ENCODE measurements around the gene PRKAA1. TPM values are rescaled to one million over a fixed set of nuclear protein-coding genes. Genes with fewer than 3 reads are reported as not detected.
A peak's percentile ranks its signal among the peaks of the same experiment; 100 is the strongest.
"Not testable (repeated sequence)": the region's sequence is repeated elsewhere in the genome, so short reads cannot be mapped to it uniquely, and the experiment has no call there.

The PRKAA1 gene
- total and polyA plus RNA-seq, 2 of the 4 experiments (the other 2 are of a cell fraction): 47.7 to 94.1 TPM

GRCh38 chr5:40790947-40791593, 7.1 kb downstream of the PRKAA1 start:
- Histone ChIP-seq H3K36me3 (ENCODE audit: control insufficient read depth, insufficient read depth, low read length) (peaks cover 6% of the 10 kb centered on the region), H3K4me2 (ENCODE audit: low read depth, low read length) (peak overlapping the region; percentile 22; the same call in 1 of the 2 replicates), H3K79me1 (ENCODE audit: low read depth in 1 of 2, low read length in 2 of 2) (peaks cover 0 to 38% of the 10 kb centered on the region in 2 experiments; a peak in 2 of 4 replicates), H4K5ac (ENCODE audit: low read depth, low read length) (no peak overlapping the region), H2BK15ac (ENCODE audit: low read depth, low read length) (no peak overlapping the region), H2BK120ac (ENCODE audit: low read depth, low read length) (no peak overlapping the region), H2AK5ac (ENCODE audit: low read depth, low read length) (no peak overlapping the region), H3K4me1 (ENCODE audit: control insufficient read depth, insufficient read depth, low read length) (peaks cover 5% of the 10 kb centered on the region), H3K23ac (ENCODE audit: low read depth, low read length) (0 out of 2 replicates have a peak overlapping the region, but pooled peaks have one; percentile 51), H3K18ac (ENCODE audit: low read depth, low read length) (no peak overlapping the region), H4K91ac (ENCODE audit: insufficient read depth, low read depth, low read length) (no peak overlapping the region), H3K9me1 (ENCODE audit: insufficient read depth, low read length) (peaks cover 6% of the 10 kb centered on the region; the same call in 1 of the 2 replicates), H3K14ac (replicated peaks; ENCODE audit: low read depth, low read length) (no peak overlapping the region), H2AFZ (replicated peaks; ENCODE audit: low read length, poor library complexity) (no peak overlapping the region), H2BK20ac (ENCODE audit: low read depth, low read length) (no peak overlapping the region), H3K9ac (ENCODE audit: low read depth, low read length) (no peak overlapping the region), H3K27me3 (ENCODE audit: control insufficient read depth, insufficient read depth, low read length) (no peaks in the 10 kb centered on the region), H3K4me3 (ENCODE audit: insufficient read depth, low read depth, low read length) (no peak overlapping the region), H2AK9ac (replicated peaks; ENCODE audit: low read depth, low read length, poor library complexity) (no peak overlapping the region), H3K4ac (ENCODE audit: low read depth, low read length) (no peak overlapping the region), H4K20me1 (ENCODE audit: insufficient read depth, low read length) (peaks cover 89% of the 10 kb centered on the region), H4K8ac (ENCODE audit: low read depth in 2 of 2, low read length in 2 of 2) (no peak overlapping the region), H3K27ac (ENCODE audit: insufficient read depth, low read length) (peak overlapping the region; percentile 6), H3K9me3 (ENCODE audit: control insufficient read depth, insufficient read depth, low read length) (no peaks in the 10 kb centered on the region), H2BK5ac (ENCODE audit: low read depth, low read length, poor library complexity, severe bottlenecking) (no peak overlapping the region), H3K56ac (ENCODE audit: extremely low read depth, insufficient read depth, low read length) (no peak overlapping the region)
- TF ChIP-seq MAFK (IDR thresholded peaks at IDR 0.05; ENCODE audit: low read depth, low read length) (no peak), MAZ (IDR thresholded peaks at IDR 0.05; ENCODE audit: borderline replicate concordance, low read depth, low read length) (no peak), CEBPB (IDR thresholded peaks at IDR 0.05; ENCODE audit: low read depth, low read length) (no peak), BHLHE40 (IDR thresholded peaks at IDR 0.05; ENCODE audit: low read depth, low read length) (no peak)
- dilution Hi-C loops (cut with HindIII; ENCODE audit: low sequenced_read_pairs, unreplicated experiment) (no loop called here), intact Hi-C loops (cut with micrococcal nuclease) (loop anchor here (1.0 kb wide), 1 partner anchor 9 kb away; no protein-coding TSS in a partner anchor), in situ Hi-C loops (cut with MboI; ENCODE audit: low sequenced_read_pairs) (no loop called here)
- ATAC-seq (ENCODE audit: low read depth): peak; percentile 53
- ChIA-PET CTCF (interaction anchor here (0.6 kb wide), 1 partner anchor 1094 kb away, joined by 4 read pairs; no protein-coding TSS in a partner anchor), POLR2A (ENCODE audit: unreplicated experiment) (no interaction called here)
- no CpG with 5 or more reads among the region's 3 CpGs for WGBS, 2 experiments (ENCODE audit: extremely low coverage in 2 of 2, insufficient read length in 1 of 2)
- no TSS peak for BruUV-seq (replicated peaks)
- peak; percentile 41 for DNase-seq

- in situ Hi-C loops (cut with MboI; ENCODE audit: low sequenced_read_pairs); H3K36me3 ChIP-seq (ENCODE audit: control insufficient read depth, insufficient read depth, low read length); H3K18ac ChIP-seq (ENCODE audit: low read depth, low read length); H3K14ac ChIP-seq (replicated peaks; ENCODE audit: low read depth, low read length); H3K4me1 ChIP-seq (ENCODE audit: control insufficient read depth, insufficient read depth, low read length); H4K91ac ChIP-seq (ENCODE audit: insufficient read depth, low read depth, low read length); POLR2A ChIA-PET (ENCODE audit: unreplicated experiment); H3K23ac ChIP-seq (ENCODE audit: low read depth, low read length); H2BK120ac ChIP-seq (ENCODE audit: low read depth, low read length); dilution Hi-C loops (cut with HindIII; ENCODE audit: low sequenced_read_pairs, unreplicated experiment); H2AK5ac ChIP-seq (ENCODE audit: low read depth, low read length); H2BK15ac ChIP-seq (ENCODE audit: low read depth, low read length); H4K5ac ChIP-seq (ENCODE audit: low read depth, low read length); H2BK5ac ChIP-seq (ENCODE audit: low read depth, low read length, poor library complexity, severe bottlenecking); DNase-seq; H3K9me3 ChIP-seq (ENCODE audit: control insufficient read depth, insufficient read depth, low read length); H3K4me2 ChIP-seq (ENCODE audit: low read depth, low read length); BruUV-seq (replicated peaks); H3K56ac ChIP-seq (ENCODE audit: extremely low read depth, insufficient read depth, low read length); H3K27me3 ChIP-seq (ENCODE audit: control insufficient read depth, insufficient read depth, low read length); ATAC-seq (ENCODE audit: low read depth); H3K4me3 ChIP-seq (ENCODE audit: insufficient read depth, low read depth, low read length); H3K27ac ChIP-seq (ENCODE audit: insufficient read depth, low read length); H3K9me1 ChIP-seq (ENCODE audit: insufficient read depth, low read length); H2AK9ac ChIP-seq (replicated peaks; ENCODE audit: low read depth, low read length, poor library complexity); H4K8ac ChIP-seq (ENCODE audit: low read depth in 2 of 2, low read length in 2 of 2); CTCF ChIA-PET; intact Hi-C loops (cut with micrococcal nuclease); H2AFZ ChIP-seq (replicated peaks; ENCODE audit: low read length, poor library complexity); H2BK20ac ChIP-seq (ENCODE audit: low read depth, low read length); H3K4ac ChIP-seq (ENCODE audit: low read depth, low read length); H3K9ac ChIP-seq (ENCODE audit: low read depth, low read length): not testable (repeated sequence)
- H4K20me1 ChIP-seq (ENCODE audit: insufficient read depth, low read length): peaks cover 94% of the 10 kb centered on the region
- H3K79me1 ChIP-seq (ENCODE audit: low read depth in 1 of 2, low read length in 2 of 2): peaks cover 0 to 42% of the 10 kb centered on the region in 2 experiments; a peak in 3 of 4 replicates
- no CpG with 5 or more reads among the region's 5 CpGs for WGBS, 2 experiments (ENCODE audit: extremely low coverage in 2 of 2, insufficient read length in 1 of 2)
Measured at GRCh38 chr5:40788941-40789340, 9.2 kb downstream of the PRKAA1 start.
